ENCODE data around the gene NADSYN1.

GRCh38 chr11:71476926-71477640 is 24.1 kb downstream of the NADSYN1 start:
- no peak for TF ChIP-seq CTCF (tag by site-specific recombination; IDR thresholded peaks at IDR 0.05)
- TF ChIP-seq PRDM1 (tag by site-specific recombination; IDR thresholded peaks at IDR 0.05) = no peak
- no peak for TF ChIP-seq YY1 (tag by site-specific recombination; IDR thresholded peaks at IDR 0.05)
